ENCODE data around the gene SLIT3. TPM values are rescaled to one million over a fixed set of nuclear protein-coding genes. Genes with fewer than 3 reads are reported as not detected.

Gene SLIT3
- total and polyA plus RNA-seq, 2 donors (not counting 3 experiments of a cell fraction or from before 2014, with no cell fraction given): 0.90 to 1.0 TPM

DNA sequence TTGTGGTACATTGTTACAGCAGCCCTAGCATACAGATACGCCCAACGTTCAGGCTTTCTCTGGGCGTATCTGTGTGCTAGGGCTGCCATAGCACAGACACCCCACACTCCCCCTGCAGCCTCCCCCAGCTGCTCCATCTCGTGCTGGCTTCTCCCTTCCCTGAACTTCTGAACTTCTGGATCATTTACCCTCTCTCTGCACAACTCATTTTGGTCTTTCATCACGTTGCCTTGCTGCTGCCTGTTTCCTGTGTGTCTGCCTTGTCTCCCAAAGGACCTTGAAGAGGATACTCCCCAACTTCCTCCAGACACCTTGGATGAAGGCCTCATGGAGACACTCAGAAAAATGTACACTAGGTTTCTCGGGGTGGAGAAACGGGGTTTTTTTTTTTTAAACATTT, 37.3 kb downstream of the SLIT3 start:
- no peak for DNase-seq (ENCODE audit: low read depth, low spot score)
- POLR2A ChIA-PET: no interaction called here

DNA sequence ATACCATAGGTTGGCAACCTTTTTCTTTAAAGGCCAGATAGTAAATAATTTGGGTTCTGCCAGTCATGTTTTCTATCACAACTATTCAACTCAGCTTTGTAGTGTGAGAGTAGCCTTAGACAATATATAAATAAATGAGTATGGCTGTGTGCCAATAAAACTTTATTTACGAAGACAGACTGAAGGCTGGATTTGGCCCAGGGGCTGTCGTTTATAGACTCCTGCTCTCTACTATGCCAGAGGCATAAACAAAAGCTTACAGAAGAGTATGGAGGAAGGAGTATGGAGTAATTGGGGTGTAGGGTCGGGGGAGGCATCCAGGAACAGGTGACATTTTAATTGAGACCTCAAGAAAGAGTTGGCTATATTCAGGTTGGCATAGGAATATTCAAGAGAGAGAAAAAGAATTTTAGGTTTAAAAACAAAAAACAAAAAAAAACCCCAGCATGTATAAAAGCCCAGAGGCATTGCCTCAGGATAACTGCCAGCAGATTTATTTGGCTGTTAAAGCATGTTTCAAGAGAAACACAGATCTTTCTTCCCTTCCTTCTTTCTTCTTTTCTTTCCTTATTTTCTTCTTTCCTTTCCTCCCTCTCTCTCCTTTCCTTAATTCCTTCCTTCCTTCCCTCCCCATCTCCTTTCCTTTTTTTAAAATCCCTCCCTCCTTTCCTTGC, 39.9 kb downstream of the SLIT3 start:
- H3K27ac ChIP-seq (ENCODE audit: insufficient read depth, low read depth, low read length): no peak overlapping the region
- TF ChIP-seq, protein P1, sequence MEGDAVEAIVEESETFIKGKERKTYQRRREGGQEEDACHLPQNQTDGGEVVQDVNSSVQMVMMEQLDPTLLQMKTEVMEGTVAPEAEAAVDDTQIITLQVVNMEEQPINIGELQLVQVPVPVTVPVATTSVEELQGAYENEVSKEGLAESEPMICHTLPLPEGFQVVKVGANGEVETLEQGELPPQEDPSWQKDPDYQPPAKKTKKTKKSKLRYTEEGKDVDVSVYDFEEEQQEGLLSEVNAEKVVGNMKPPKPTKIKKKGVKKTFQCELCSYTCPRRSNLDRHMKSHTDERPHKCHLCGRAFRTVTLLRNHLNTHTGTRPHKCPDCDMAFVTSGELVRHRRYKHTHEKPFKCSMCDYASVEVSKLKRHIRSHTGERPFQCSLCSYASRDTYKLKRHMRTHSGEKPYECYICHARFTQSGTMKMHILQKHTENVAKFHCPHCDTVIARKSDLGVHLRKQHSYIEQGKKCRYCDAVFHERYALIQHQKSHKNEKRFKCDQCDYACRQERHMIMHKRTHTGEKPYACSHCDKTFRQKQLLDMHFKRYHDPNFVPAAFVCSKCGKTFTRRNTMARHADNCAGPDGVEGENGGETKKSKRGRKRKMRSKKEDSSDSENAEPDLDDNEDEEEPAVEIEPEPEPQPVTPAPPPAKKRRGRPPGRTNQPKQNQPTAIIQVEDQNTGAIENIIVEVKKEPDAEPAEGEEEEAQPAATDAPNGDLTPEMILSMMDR (IDR thresholded peaks at IDR 0.05; ENCODE audit: extremely low read depth in 1 of 2, insufficient read depth in 1 of 2, low read depth in 1 of 2, low read length in 2 of 2): no peak
- no peak for FAIRE-seq
- no peaks in the 10 kb centered on the region for H3K9me3 ChIP-seq (replicated peaks; ENCODE audit: control insufficient read depth, insufficient read depth, low read length)
- no peak overlapping the region for H3K4me2 ChIP-seq (ENCODE audit: insufficient read depth, low read length)
- H3K4me3 ChIP-seq (replicated peaks in 1 of 3; ENCODE audit: insufficient read depth in 1 of 3, low read depth in 1 of 3, low read length in 3 of 3): no peak overlapping the region
- no peak for DNase-seq (ENCODE audit: low read depth, low spot score)
- dilution Hi-C loops (cut with MboI; ENCODE audit: extremely low pct_ligation_motif_present, low sequenced_read_pairs): no loop called here
- no peak overlapping the region for H3K9ac ChIP-seq (replicated peaks; ENCODE audit: extremely low read depth, insufficient read depth, low read length)
- no peaks in the 10 kb centered on the region for H3K9me1 ChIP-seq (replicated peaks; ENCODE audit: control insufficient read depth, extremely low read depth, insufficient read depth, low read length)
- H4K20me1 ChIP-seq (replicated peaks; ENCODE audit: control insufficient read depth, extremely low read depth, insufficient read depth, low read length): no peaks in the 10 kb centered on the region
- H3K79me2 ChIP-seq (ENCODE audit: control insufficient read depth, insufficient read depth, low read length): no peaks in the 10 kb centered on the region
- no peaks in the 10 kb centered on the region for H3K36me3 ChIP-seq (ENCODE audit: control insufficient read depth in 2 of 2, extremely low read depth in 1 of 2, insufficient read depth in 2 of 2, low read length in 2 of 2)
- intact Hi-C loops (cut with micrococcal nuclease): no loop called here
- CTCF ChIA-PET: interaction anchor here (1.0 kb wide), 1 partner anchor 16 kb away, joined by 3 read pairs; no protein-coding TSS in a partner anchor
- POLR2A ChIA-PET: no interaction called here
- H3K27me3 ChIP-seq (ENCODE audit: control insufficient read depth in 2 of 2, insufficient read depth in 2 of 2, low read length in 2 of 2): no peaks in the 10 kb centered on the region
- H3K4me1 ChIP-seq (ENCODE audit: control insufficient read depth, extremely low read depth, insufficient read depth, low read length): no peaks in the 10 kb centered on the region
- no peak overlapping the region for H2AFZ ChIP-seq (ENCODE audit: low read depth, low read length)
- BruUV-seq (replicated peaks): no TSS peak

More for the DNA sequence above, 37.3 kb downstream of the SLIT3 start:
- Histone ChIP-seq H3K79me2 (ENCODE audit: control insufficient read depth, insufficient read depth, low read length) (no peaks in the 10 kb centered on the region), H3K4me2 (ENCODE audit: insufficient read depth, low read length) (no peak overlapping the region), H4K20me1 (replicated peaks; ENCODE audit: control insufficient read depth, extremely low read depth, insufficient read depth, low read length) (no peaks in the 10 kb centered on the region), H3K27me3 (ENCODE audit: control insufficient read depth in 2 of 2, insufficient read depth in 2 of 2, low read length in 2 of 2) (no peaks in the 10 kb centered on the region), H3K4me1 (ENCODE audit: control insufficient read depth, extremely low read depth, insufficient read depth, low read length) (no peaks in the 10 kb centered on the region), H3K9me1 (replicated peaks; ENCODE audit: control insufficient read depth, extremely low read depth, insufficient read depth, low read length) (no peaks in the 10 kb centered on the region), H3K36me3 (ENCODE audit: control insufficient read depth in 2 of 2, extremely low read depth in 1 of 2, insufficient read depth in 2 of 2, low read length in 2 of 2) (no peaks in the 10 kb centered on the region), H3K9ac (replicated peaks; ENCODE audit: extremely low read depth, insufficient read depth, low read length) (no peak overlapping the region), H2AFZ (ENCODE audit: low read depth, low read length) (no peak overlapping the region), H3K4me3 (replicated peaks in 1 of 3; ENCODE audit: insufficient read depth in 1 of 3, low read depth in 1 of 3, low read length in 3 of 3) (no peak overlapping the region), H3K27ac (ENCODE audit: insufficient read depth, low read depth, low read length) (no peak overlapping the region), H3K9me3 (replicated peaks; ENCODE audit: control insufficient read depth, insufficient read depth, low read length) (no peaks in the 10 kb centered on the region)
- dilution Hi-C loops (cut with MboI; ENCODE audit: extremely low pct_ligation_motif_present, low sequenced_read_pairs): no loop called here
- CTCF ChIA-PET: no interaction called here
- FAIRE-seq: no peak
- intact Hi-C loops (cut with micrococcal nuclease): no loop called here
- TF ChIP-seq MYC (IDR thresholded peaks at IDR 0.05; ENCODE audit: low read depth, low read length) (no peak), EZH2 (IDR thresholded peaks at IDR 0.05; ENCODE audit: borderline replicate concordance, low read depth, low read length, severe bottlenecking) (no peak), FOS (IDR thresholded peaks at IDR 0.05; ENCODE audit: borderline replicate concordance, insufficient read depth, low read length) (no peak), POLR2AphosphoS5 (IDR thresholded peaks at IDR 0.05; ENCODE audit: insufficient read depth, low read depth, low read length) (no peak)
- TF ChIP-seq, protein P2, sequence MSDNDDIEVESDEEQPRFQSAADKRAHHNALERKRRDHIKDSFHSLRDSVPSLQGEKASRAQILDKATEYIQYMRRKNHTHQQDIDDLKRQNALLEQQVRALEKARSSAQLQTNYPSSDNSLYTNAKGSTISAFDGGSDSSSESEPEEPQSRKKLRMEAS (IDR thresholded peaks at IDR 0.05; ENCODE audit: insufficient read depth, insufficient read length): no peak
- no TSS peak for BruUV-seq (replicated peaks)
